ENCODE measurements around the gene GALNT9. TPM values are rescaled to one million over a fixed set of nuclear protein-coding genes. Genes with fewer than 3 reads are reported as not detected.

The GALNT9 gene
- polyA plus RNA-seq, 2 of the 4 experiments (the other 2 are of a cell fraction): 0.66 to 2.8 TPM

GRCh38 chr12:132276066-132276826 is 53.1 kb downstream of the GALNT9 start:
- FAIRE-seq (no peak), DNase-seq (ENCODE audit: low read depth in 1 of 2, low spot score in 1 of 2) (no peak), ATAC-seq (no peak)
- POLR2A ChIA-PET: no interaction called here
- CTCF ChIA-PET: interaction anchor here (1.1 to 2.7 kb wide), 4 partner anchors 9 to 363 kb away, joined by 3 to 14 read pairs (median 8); no protein-coding TSS in a partner anchor
- 88% methylated on average over 20 of the region's 20 CpGs for WGBS (ENCODE audit: missing lambda C conversion rate)
- Histone ChIP-seq H3K9me3 (no peaks in the 10 kb centered on the region), H3K27ac (no peak overlapping the region), H3K4me2 (no peak overlapping the region), H3K4me1 (0 out of 3 replicates have a peak, but pooled peaks cover 3% of the 10 kb centered on the region), H3K4me3 (no peak overlapping the region)
- no peak for TF ChIP-seq CBX8 (IDR thresholded peaks at IDR 0.05)
- TF ChIP-seq HEYL (CRISPR knock-in tag; IDR thresholded peaks at IDR 0.05): no peak
- no peak for TF ChIP-seq EP300 (IDR thresholded peaks at IDR 0.05)
- no peak for TF ChIP-seq ZC3H11A (IDR thresholded peaks at IDR 0.05)
- no peak for TF ChIP-seq RAD21 (conservative IDR thresholded peaks at IDR 0.05 in 1 of 2, IDR thresholded peaks at IDR 0.05 in 1 of 2)
- TF ChIP-seq JUNB (IDR thresholded peaks at IDR 0.05): no peak
- TF ChIP-seq, protein P1, sequence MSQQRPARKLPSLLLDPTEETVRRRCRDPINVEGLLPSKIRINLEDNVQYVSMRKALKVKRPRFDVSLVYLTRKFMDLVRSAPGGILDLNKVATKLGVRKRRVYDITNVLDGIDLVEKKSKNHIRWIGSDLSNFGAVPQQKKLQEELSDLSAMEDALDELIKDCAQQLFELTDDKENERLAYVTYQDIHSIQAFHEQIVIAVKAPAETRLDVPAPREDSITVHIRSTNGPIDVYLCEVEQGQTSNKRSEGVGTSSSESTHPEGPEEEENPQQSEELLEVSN (IDR thresholded peaks at IDR 0.05; ENCODE audit: borderline replicate concordance, low read depth): no peak
- TF ChIP-seq, protein P2, sequence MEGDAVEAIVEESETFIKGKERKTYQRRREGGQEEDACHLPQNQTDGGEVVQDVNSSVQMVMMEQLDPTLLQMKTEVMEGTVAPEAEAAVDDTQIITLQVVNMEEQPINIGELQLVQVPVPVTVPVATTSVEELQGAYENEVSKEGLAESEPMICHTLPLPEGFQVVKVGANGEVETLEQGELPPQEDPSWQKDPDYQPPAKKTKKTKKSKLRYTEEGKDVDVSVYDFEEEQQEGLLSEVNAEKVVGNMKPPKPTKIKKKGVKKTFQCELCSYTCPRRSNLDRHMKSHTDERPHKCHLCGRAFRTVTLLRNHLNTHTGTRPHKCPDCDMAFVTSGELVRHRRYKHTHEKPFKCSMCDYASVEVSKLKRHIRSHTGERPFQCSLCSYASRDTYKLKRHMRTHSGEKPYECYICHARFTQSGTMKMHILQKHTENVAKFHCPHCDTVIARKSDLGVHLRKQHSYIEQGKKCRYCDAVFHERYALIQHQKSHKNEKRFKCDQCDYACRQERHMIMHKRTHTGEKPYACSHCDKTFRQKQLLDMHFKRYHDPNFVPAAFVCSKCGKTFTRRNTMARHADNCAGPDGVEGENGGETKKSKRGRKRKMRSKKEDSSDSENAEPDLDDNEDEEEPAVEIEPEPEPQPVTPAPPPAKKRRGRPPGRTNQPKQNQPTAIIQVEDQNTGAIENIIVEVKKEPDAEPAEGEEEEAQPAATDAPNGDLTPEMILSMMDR (IDR thresholded peaks at IDR 0.05): no peak

DNA sequence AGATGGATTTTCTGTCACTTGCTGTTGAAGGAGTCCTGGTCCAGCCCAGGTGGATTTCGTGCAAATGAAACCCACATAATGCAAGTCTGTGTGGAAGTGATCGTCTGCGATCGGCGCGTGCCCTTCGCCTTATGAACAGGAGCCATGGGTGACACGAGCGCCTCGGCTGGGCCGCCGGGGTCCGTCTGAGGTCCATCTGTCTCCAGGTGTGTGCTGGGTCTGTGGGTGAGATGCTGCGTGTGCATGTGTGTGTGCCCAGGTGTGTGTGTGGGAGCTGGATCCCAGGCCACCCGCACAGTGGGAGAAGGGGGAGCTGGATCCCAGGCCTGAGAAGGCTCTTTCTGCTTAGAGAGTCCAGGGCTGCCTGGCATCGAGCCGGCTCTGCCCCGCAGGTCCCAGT is 53.8 kb downstream of the GALNT9 start:
- ATAC-seq: no peak
- no peak for DNase-seq (ENCODE audit: low read depth in 1 of 2, low spot score in 1 of 2)
- ChIA-PET CTCF (interaction anchor here (1.7 to 2.7 kb wide), 3 partner anchors 10 to 339 kb away, joined by 5 to 14 read pairs (median 12); no protein-coding TSS in a partner anchor), POLR2A (no interaction called here)
- FAIRE-seq: no peak
- TF ChIP-seq RFX5 (IDR thresholded peaks at IDR 0.05) (no peak), RARB (CRISPR knock-in tag; IDR thresholded peaks at IDR 0.05) (no peak)
- TF ChIP-seq, protein P2 (IDR thresholded peaks at IDR 0.05): no peak
- TF ChIP-seq, protein P3, sequence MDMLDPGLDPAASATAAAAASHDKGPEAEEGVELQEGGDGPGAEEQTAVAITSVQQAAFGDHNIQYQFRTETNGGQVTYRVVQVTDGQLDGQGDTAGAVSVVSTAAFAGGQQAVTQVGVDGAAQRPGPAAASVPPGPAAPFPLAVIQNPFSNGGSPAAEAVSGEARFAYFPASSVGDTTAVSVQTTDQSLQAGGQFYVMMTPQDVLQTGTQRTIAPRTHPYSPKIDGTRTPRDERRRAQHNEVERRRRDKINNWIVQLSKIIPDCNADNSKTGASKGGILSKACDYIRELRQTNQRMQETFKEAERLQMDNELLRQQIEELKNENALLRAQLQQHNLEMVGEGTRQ (IDR thresholded peaks at IDR 0.05): no peak
- Histone ChIP-seq H3K9me3 (no peaks in the 10 kb centered on the region), H3K4me3 (no peak overlapping the region), H3K4me2 (peak overlapping the region; percentile 62), H3K27ac (peak overlapping the region in 1 of 2 experiments; percentile 37; a peak in 1 of 6 replicates), H3K4me1 (0 out of 3 replicates have a peak, but pooled peaks cover 3% of the 10 kb centered on the region)
- 84% methylated on average over 18 of the region's 18 CpGs for WGBS (ENCODE audit: missing lambda C conversion rate)

DNA sequence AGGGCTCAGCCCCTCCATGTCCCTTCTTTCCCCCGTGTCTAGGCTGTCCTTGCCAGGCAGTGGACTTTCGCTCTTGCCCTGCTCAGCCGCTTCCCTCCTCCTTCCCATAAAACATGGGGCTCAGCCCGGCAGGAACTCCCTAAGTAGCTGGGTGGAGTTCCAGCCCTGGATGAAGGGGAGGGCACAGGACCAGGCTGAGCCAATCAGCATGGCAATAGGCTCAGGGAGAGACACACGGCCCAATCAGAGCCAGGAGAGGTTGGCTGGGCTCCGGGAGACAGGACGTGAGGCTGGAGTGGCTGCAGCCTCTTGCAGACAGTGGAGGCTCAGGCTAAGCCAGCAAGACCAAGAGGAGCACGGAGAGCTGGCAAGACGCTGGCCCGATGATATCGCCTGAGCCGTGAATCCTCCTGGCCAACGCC is 54.3 kb downstream of the GALNT9 start:
- TF ChIP-seq, protein P3 (IDR thresholded peaks at IDR 0.05): peak; percentile 47; the same call in 1 of the 2 replicates
- TF ChIP-seq, protein P4, sequence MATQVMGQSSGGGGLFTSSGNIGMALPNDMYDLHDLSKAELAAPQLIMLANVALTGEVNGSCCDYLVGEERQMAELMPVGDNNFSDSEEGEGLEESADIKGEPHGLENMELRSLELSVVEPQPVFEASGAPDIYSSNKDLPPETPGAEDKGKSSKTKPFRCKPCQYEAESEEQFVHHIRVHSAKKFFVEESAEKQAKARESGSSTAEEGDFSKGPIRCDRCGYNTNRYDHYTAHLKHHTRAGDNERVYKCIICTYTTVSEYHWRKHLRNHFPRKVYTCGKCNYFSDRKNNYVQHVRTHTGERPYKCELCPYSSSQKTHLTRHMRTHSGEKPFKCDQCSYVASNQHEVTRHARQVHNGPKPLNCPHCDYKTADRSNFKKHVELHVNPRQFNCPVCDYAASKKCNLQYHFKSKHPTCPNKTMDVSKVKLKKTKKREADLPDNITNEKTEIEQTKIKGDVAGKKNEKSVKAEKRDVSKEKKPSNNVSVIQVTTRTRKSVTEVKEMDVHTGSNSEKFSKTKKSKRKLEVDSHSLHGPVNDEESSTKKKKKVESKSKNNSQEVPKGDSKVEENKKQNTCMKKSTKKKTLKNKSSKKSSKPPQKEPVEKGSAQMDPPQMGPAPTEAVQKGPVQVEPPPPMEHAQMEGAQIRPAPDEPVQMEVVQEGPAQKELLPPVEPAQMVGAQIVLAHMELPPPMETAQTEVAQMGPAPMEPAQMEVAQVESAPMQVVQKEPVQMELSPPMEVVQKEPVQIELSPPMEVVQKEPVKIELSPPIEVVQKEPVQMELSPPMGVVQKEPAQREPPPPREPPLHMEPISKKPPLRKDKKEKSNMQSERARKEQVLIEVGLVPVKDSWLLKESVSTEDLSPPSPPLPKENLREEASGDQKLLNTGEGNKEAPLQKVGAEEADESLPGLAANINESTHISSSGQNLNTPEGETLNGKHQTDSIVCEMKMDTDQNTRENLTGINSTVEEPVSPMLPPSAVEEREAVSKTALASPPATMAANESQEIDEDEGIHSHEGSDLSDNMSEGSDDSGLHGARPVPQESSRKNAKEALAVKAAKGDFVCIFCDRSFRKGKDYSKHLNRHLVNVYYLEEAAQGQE (IDR thresholded peaks at IDR 0.05): no peak
- Histone ChIP-seq H3K9me3 (no peaks in the 10 kb centered on the region), H3K4me2 (peak overlapping the region; percentile 62), H3K4me3 (no peak overlapping the region), H3K4me1 (0 out of 3 replicates have a peak, but pooled peaks cover 3% of the 10 kb centered on the region), H3K27ac (peak overlapping the region in 1 of 2 experiments; percentile 54; a peak in 3 of 6 replicates)
- DNase-seq (ENCODE audit: low read depth in 1 of 2, low spot score in 1 of 2) (peak; percentile 83 to 92), ATAC-seq (peak; percentile 93 to 98), FAIRE-seq (peak; percentile 63)
- ChIA-PET CTCF (interaction anchor here (1.7 to 2.7 kb wide), 3 partner anchors 10 to 340 kb away, joined by 5 to 14 read pairs (median 12); no protein-coding TSS in a partner anchor), POLR2A (no interaction called here)
- WGBS (ENCODE audit: missing lambda C conversion rate): 30% methylated on average over 12 of the region's 13 CpGs

All from A549 (cell line).